Parathyroid adenoma (tissue), 2 donors: ENCODE data around the gene ARHGEF26.

Source experiments
- H2AFZ ChIP-seq: fragments of 300-600 bp; sonication (generic); one replicate; pipeline ENCODE4 v1.7.0; 2017; ENCODE audit warnings: antibody characterized with exemption, mild to moderate bottlenecking
- H3K27ac ChIP-seq: fragments of 300-600 bp; sonication (generic); one replicate; pipeline ENCODE4 v1.7.0; 2017
- H3K27me3 ChIP-seq: fragments of 300-600 bp; sonication (generic); one replicate; pipeline ENCODE4 v1.7.0; 2017; ENCODE audit warnings: low read length; ENCODE audit not compliant: control insufficient read depth, insufficient read depth
- H3K36me3 ChIP-seq: fragments of 300-600 bp; sonication (generic); one replicate; pipeline ENCODE4 v1.7.0; 2017; ENCODE audit warnings: low read length; ENCODE audit not compliant: control insufficient read depth, insufficient read depth
- H3K4me1 ChIP-seq: fragments of 300-600 bp; sonication (generic); one replicate; pipeline ENCODE4 v1.7.0; 2017; ENCODE audit warnings: control low read depth
- H3K4me2 ChIP-seq: fragments of 300-600 bp; sonication (generic); one replicate; pipeline ENCODE4 v1.7.0; 2017; ENCODE audit warnings: low read length
- H3K4me3 ChIP-seq: fragments of 300-600 bp; sonication (generic); one replicate; pipeline ENCODE4 v1.7.0; 2017; ENCODE audit warnings: low read depth, low read length
- H3K79me2 ChIP-seq: fragments of 300-600 bp; sonication (generic); one replicate; pipeline ENCODE4 v1.7.0; 2017; ENCODE audit warnings: control low read depth
- H3K9ac ChIP-seq: fragments of 300-600 bp; sonication (generic); one replicate; pipeline ENCODE4 v1.7.0; 2017; ENCODE audit warnings: mild to moderate bottlenecking
- H3K9me3 ChIP-seq: fragments of 300-600 bp; sonication (generic); one replicate; pipeline ENCODE4 v1.7.0; 2017; ENCODE audit warnings: low read length; ENCODE audit not compliant: control insufficient read depth
- TF ChIP-seq, protein P1 (sequence below): fragments of 300-600 bp; sonication (generic); IDR thresholded peaks from one replicate; pipeline ENCODE4 v1.7.0; 2017; ENCODE audit warnings: antibody characterized with exemption, mild to moderate bottlenecking
- donor health status: primary hyperparathyroidism.

ARHGEF26 gene

DNA sequence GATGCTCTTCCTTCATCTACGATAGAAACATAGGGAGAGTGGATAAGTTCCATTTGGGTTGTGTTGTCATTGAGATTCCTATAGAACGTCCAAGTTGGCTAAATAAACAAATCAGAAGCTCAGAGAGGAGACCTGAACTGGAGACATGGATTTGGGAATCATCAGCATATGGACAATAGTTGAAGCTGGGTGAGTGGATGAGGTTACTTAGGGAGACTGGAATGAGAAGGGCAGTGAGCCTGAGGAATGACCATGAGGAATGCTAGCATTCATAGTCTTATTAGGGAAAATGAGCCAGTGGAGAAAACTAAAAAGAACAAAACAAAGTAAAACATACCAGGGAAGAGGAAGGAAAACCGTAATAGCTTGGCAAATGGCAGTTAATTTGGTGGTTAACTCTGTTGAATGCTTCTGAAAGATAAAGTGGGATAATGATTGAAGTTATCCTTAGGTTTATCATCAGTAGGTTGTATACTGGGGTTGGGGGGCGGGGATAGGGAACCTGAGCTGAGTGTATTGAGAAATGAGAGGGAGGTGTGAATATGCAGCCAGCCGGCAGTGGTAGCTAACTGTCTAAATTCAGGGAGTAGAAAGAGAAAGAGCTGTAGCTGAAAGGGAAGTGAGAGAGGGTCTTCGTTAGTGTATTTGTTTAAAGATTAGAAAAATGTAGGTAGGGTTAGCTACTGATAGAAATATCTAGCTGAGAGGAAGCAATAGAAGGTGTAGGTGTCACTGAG is 74.6 kb downstream of the ARHGEF26 start:
- Histone ChIP-seq H3K36me3 (no peaks in the 10 kb centered on the region), H3K27me3 (no peaks in the 10 kb centered on the region), H3K4me2 (no peak overlapping the region), H3K4me3 (no peak overlapping the region), H3K9me3 (no peaks in the 10 kb centered on the region), H3K79me2 (no peaks in the 10 kb centered on the region), H3K9ac (no peak overlapping the region), H3K4me1 (no peaks in the 10 kb centered on the region), H3K27ac (no peak overlapping the region), H2AFZ (no peak overlapping the region)
- TF ChIP-seq, protein P1, sequence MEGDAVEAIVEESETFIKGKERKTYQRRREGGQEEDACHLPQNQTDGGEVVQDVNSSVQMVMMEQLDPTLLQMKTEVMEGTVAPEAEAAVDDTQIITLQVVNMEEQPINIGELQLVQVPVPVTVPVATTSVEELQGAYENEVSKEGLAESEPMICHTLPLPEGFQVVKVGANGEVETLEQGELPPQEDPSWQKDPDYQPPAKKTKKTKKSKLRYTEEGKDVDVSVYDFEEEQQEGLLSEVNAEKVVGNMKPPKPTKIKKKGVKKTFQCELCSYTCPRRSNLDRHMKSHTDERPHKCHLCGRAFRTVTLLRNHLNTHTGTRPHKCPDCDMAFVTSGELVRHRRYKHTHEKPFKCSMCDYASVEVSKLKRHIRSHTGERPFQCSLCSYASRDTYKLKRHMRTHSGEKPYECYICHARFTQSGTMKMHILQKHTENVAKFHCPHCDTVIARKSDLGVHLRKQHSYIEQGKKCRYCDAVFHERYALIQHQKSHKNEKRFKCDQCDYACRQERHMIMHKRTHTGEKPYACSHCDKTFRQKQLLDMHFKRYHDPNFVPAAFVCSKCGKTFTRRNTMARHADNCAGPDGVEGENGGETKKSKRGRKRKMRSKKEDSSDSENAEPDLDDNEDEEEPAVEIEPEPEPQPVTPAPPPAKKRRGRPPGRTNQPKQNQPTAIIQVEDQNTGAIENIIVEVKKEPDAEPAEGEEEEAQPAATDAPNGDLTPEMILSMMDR = no peak

DNA sequence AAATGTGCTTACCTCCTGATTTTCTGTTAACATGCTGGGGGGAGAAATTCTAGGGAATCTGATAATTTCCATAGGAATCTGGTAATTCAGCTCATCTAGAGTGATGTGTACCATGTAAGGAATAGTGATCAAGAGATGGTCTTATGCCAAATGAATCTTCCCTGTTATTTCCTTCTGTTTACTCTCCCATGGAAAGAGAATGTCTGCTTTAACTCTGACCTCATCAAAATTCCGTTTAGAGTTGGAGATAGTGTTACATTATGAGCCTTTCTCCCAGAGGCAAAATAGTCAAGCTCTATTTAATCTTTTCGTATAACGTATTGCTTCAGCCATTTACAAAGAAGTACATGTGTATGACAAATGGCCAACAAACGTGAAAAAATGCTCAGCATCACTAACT is 76.6 kb downstream of the ARHGEF26 start:
- Histone ChIP-seq H3K4me1 (no peaks in the 10 kb centered on the region), H3K27me3 (no peaks in the 10 kb centered on the region), H2AFZ (no peak overlapping the region), H3K9ac (no peak overlapping the region), H3K4me3 (no peak overlapping the region), H3K79me2 (no peaks in the 10 kb centered on the region), H3K27ac (no peak overlapping the region), H3K4me2 (no peak overlapping the region), H3K36me3 (no peaks in the 10 kb centered on the region), H3K9me3 (no peaks in the 10 kb centered on the region)
- TF ChIP-seq, protein P1 = no peak

DNA sequence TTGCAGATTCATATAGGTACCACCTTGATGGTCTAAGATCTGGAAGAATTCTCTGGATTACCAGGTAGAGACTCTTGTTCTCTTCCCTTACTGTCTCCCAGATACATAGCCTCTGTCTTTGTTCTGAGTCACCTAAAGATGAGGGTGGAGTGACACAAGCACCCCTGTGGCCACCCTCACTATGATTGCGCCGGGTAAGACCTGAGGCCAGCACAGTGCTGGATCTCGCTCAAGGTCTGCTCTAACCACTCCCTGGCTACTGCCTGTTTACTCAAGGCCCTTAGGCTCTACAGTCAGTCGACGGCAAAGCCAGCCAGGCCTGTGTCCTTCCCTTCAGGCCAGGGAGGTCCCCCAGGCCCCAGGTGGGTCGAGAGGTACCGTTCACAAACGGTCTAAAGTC is 88.3 kb downstream of the ARHGEF26 start:
- no peak overlapping the region for H2AFZ ChIP-seq
- no peak overlapping the region for H3K4me2 ChIP-seq
- H3K4me3 ChIP-seq = no peak overlapping the region
- H3K36me3 ChIP-seq = no peaks in the 10 kb centered on the region
- H3K79me2 ChIP-seq = peaks cover 3% of the 10 kb centered on the region
- no peaks in the 10 kb centered on the region for H3K27me3 ChIP-seq
- H3K4me1 ChIP-seq = peaks cover 7% of the 10 kb centered on the region
- H3K27ac ChIP-seq = no peak overlapping the region
- no peaks in the 10 kb centered on the region for H3K9me3 ChIP-seq
- TF ChIP-seq, protein P1 = no peak
- no peak overlapping the region for H3K9ac ChIP-seq

DNA sequence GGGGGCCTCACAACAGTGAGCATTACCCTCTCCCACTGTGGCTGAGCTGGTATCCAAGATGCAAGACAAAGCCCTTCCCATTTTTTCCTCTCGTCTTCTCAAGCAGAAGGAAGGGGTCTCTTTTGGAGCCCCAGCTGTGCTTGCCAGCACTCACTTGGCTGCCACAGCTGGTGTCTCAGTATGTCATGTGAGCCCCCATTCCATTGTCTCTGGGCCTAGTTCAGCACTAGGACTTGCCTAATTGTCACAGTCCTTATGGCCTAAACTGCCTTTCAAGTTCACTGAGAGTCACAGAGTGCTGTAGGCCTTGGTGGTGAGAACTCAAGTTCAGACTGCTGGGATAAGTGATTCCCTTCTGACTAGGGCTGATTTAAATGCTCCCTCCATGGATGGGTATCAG is 89.8 kb downstream of the ARHGEF26 start:
- Histone ChIP-seq H3K4me3 (no peak overlapping the region), H3K36me3 (no peaks in the 10 kb centered on the region)
- TF ChIP-seq, protein P1 = no peak

DNA sequence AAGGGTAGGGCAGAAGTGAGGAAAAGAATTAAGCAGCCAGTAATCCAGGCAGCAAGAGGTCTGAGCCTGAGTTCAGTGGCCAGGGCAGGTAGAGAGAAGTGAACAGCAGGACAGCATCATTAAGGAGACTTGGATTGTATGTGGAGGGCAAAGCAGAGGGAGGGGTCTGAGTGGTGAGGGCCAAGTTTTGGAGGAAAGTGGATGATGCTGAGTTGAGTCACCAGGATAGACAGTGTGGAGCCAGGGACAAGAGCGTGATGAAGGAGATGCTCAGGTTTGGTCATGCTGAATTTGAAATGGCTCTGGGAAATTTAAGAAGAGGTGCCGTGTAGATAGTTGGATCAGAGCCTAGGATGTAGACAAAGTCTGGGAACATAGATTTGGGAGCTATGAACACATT is 93.1 kb downstream of the ARHGEF26 start:
- H3K36me3 ChIP-seq = no peaks in the 10 kb centered on the region
- no peak overlapping the region for H2AFZ ChIP-seq
- TF ChIP-seq, protein P1 = no peak
- no peak overlapping the region for H3K4me3 ChIP-seq
- H3K27ac ChIP-seq = peak overlapping the region; percentile 60
- H3K4me2 ChIP-seq = peak overlapping the region; percentile 2
- no peaks in the 10 kb centered on the region for H3K79me2 ChIP-seq
- H3K9ac ChIP-seq = no peak overlapping the region
- H3K4me1 ChIP-seq = peaks cover 14% of the 10 kb centered on the region
- H3K27me3 ChIP-seq = no peaks in the 10 kb centered on the region
- H3K9me3 ChIP-seq = no peaks in the 10 kb centered on the region

More for the DNA sequence above, 89.8 kb downstream of the ARHGEF26 start:
- Histone ChIP-seq H3K9ac (no peak overlapping the region), H3K4me2 (no peak overlapping the region), H3K27me3 (no peaks in the 10 kb centered on the region), H3K27ac (no peak overlapping the region), H2AFZ (no peak overlapping the region), H3K79me2 (peaks cover 3% of the 10 kb centered on the region), H3K9me3 (no peaks in the 10 kb centered on the region), H3K4me1 (peaks cover 14% of the 10 kb centered on the region)
